Activated CD4-positive, alpha-beta memory T cell treated with anti-CD3 and anti-CD28 coated beads for 36 hours (primary cell): ENCODE results near the gene ITGAE. TPM values are rescaled to one million over a fixed set of nuclear protein-coding genes. Genes with fewer than 3 reads are reported as not detected.
"Not testable (repeated sequence)": the region's sequence is repeated elsewhere in the genome, so short reads cannot be mapped to it uniquely, and the experiment has no call there.

ENCODE experiments used
- CTCF ChIA-PET: fragments of 350-600 bp; sonication (Branson Sonifier 250); formaldehyde crosslinking; loops from one replicate; lab custom pipeline; 2021; ENCODE audit warnings: antibody characterized with exemption, inconsistent platforms; lab: Charles Lee
- POLR2A ChIA-PET: fragments of 350-600 bp; sonication (Branson Sonifier 250); formaldehyde crosslinking; loops from one replicate; lab custom pipeline; 2021; ENCODE audit warnings: antibody characterized with exemption; lab: Charles Lee
- DNase-seq: peaks from one replicate; pipeline ENCODE4 v3.0.0-alpha.2; 2020
- H3K27ac Mint-ChIP-seq: one replicate; pipeline ENCODE4 v1.8.0; 2021; ENCODE audit warnings: mixed read lengths
- H3K27me3 Mint-ChIP-seq: one replicate; pipeline ENCODE4 v1.8.0; 2021; ENCODE audit warnings: mixed read lengths
- H3K36me3 Mint-ChIP-seq: one replicate; pipeline ENCODE4 v1.8.0; 2021; ENCODE audit warnings: mixed read lengths
- H3K4me1 Mint-ChIP-seq: one replicate; pipeline ENCODE4 v1.8.0; 2021; ENCODE audit warnings: low read depth, mixed read lengths
- H3K4me3 Mint-ChIP-seq: one replicate; pipeline ENCODE4 v1.8.0; 2021; ENCODE audit warnings: mild to moderate bottlenecking, mixed read lengths
- H3K9me3 Mint-ChIP-seq: one replicate; pipeline ENCODE4 v1.8.0; 2021; ENCODE audit warnings: mixed read lengths
- intact Hi-C: fragments of 100-400 bp; cut with micrococcal nuclease; formaldehyde crosslinking; loops from one replicate; pipeline ENCODE4 v1.15.1; 2023
- total RNA-seq, 2 experiments: library from RNA; stranded (reverse); gene quantifications; one replicate each; pipeline ENCODE4 v1.2.3, GENCODE V29; 2021

The ITGAE gene
- total RNA-seq, 2 experiments from 2014 or later = 32.8 to 34.4 TPM

DNA sequence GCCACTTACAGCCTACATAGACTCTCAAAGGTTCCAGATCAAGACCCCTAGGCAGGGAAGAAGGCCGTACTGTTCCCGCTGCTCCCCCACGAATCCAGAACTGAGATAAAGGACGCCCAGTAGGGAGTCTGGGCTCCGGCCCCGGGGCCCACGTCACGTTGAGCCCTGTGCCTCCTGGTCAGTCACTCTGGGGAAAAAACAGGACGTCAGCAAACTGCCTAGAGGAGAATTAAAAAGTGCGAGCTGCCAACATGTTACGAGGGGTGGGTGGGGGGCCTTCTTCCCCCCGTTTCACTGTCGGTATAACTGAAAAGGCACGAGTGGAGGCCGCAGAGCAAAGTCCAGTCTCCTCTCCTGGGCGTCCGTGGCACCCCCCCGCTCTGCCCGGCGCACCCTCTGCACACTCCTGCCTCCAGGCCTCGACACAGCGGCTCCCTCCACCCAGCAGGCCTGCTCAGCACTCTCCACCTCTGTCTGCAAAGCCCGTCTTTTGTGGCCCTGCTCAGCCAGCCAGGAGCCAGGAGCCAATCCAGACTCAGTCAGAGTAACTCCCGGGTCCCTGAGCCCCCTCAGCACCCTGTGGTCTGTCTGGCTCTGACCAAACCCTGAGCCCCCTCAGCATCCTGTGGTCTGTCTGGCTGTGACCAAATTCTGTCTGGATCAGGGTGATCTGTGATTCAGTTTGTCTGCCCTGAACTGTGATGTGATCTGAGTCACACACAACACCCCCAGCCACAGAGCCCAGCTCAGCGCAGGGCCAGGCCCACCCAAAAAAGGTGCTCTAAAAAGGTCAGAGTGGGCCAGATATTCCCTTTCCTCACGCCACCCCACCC lies 6.2 kb downstream of the ITGAE start:
- Mint-ChIP-seq H3K27ac (peak overlapping the region; percentile 56), H3K27me3 (no peaks in the 10 kb centered on the region), H3K4me3 (no peak overlapping the region), H3K36me3 (no peaks in the 10 kb centered on the region), H3K9me3 (peaks cover 2% of the 10 kb centered on the region), H3K4me1 (peaks cover 42% of the 10 kb centered on the region)
- DNase-seq = peak; percentile 61
- ChIA-PET POLR2A (no interaction called here), CTCF (interaction anchor here (1.6 to 3.3 kb wide), 2 partner anchors 32 to 57 kb away, joined by 4 to 17 read pairs; no protein-coding TSS in a partner anchor)
- intact Hi-C loops = no loop called here

DNA sequence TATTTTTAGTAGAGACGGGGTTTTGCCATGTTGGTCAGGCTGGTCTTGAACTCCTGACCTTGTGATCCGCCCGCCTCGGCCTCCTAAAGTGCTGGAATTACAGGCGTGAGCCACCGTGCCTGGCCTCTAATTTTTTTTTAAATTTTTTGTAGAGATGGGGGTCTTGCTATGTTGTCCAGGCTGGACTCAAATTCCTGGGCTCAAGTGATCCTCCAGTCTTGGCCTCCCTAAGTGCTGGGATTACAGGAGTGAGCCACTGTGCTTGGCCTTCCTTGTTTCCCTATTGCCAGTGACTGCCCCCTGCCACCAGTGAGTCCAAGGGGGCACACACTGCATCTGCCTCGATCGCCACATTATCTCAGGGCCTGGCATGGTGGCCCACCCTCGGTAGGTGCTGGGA lies 6.8 kb downstream of the ITGAE start:
- H3K27ac Mint-ChIP-seq, H3K36me3 Mint-ChIP-seq, H3K9me3 Mint-ChIP-seq, intact Hi-C loops, H3K4me3 Mint-ChIP-seq, POLR2A ChIA-PET, DNase-seq, H3K27me3 Mint-ChIP-seq: not testable (repeated sequence)
- peaks cover 42% of the 10 kb centered on the region for H3K4me1 Mint-ChIP-seq
- CTCF ChIA-PET = interaction anchor here (3.3 kb wide), 1 partner anchor 56 kb away, joined by 17 read pairs; no protein-coding TSS in a partner anchor

DNA sequence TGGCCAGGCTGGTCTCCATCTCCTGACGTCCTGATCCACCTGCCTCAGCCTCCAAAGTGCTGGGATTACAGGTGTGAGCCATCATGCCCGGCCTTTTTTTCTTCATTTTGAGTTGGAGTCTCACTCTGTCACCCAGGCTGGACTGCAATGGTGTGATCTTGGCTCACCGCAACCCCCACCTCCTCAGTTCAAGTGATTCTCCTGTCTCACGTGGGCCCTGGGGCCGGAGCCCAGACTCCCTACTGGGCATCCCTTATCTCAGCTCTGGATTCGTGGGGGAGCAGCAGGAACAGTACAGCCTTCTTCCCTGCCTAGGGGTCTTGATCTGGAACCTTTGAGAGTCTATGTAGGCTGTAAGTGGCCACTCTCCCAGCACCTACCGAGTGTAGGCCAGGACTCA lies 7.7 kb downstream of the ITGAE start:
- POLR2A ChIA-PET, H3K4me3 Mint-ChIP-seq, H3K9me3 Mint-ChIP-seq, H3K27me3 Mint-ChIP-seq, DNase-seq, H3K27ac Mint-ChIP-seq, CTCF ChIA-PET, H3K36me3 Mint-ChIP-seq, intact Hi-C loops: not testable (repeated sequence)
- H3K4me1 Mint-ChIP-seq = peaks cover 42% of the 10 kb centered on the region

- ChIA-PET POLR2A (no interaction called here), CTCF (interaction anchor here (2.2 to 4.7 kb wide), 2 partner anchors 52 to 55 kb away, joined by 6 to 33 read pairs; no protein-coding TSS in a partner anchor)
- H3K36me3 Mint-ChIP-seq = no peaks in the 10 kb centered on the region
- no peak for DNase-seq
- H3K9me3 Mint-ChIP-seq = peaks cover 2% of the 10 kb centered on the region
- intact Hi-C loops = no loop called here
- peaks cover 45% of the 10 kb centered on the region for H3K4me1 Mint-ChIP-seq
- H3K27ac Mint-ChIP-seq = no peak overlapping the region
- no peaks in the 10 kb centered on the region for H3K27me3 Mint-ChIP-seq
- no peak overlapping the region for H3K4me3 Mint-ChIP-seq
Measured at GRCh38 chr17:3792481-3792880, 8.5 kb downstream of the ITGAE start.

DNA sequence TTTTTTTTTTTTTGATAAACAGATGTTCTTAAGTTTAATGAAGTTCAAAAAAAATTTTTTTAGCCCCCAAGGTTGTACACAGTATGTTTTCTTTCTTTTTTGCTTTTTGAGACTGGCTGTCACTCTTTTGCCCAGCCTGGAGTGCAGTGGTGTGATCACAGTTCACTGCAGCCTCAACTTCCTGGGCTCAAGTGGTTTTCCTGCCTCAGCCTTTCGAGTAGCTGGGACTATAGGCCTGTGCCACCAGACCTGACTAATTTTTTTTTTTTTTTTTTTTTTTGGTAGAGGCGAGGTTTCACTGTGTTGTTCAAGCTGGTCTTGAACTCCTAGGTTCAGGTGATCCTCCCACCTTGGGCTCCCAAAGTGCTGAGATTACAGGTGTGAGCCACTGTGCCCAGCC lies 12.8 kb downstream of the ITGAE start:
- Mint-ChIP-seq H3K27me3 (no peaks in the 10 kb centered on the region), H3K36me3 (no peaks in the 10 kb centered on the region), H3K9me3 (peaks cover 2% of the 10 kb centered on the region), H3K27ac (no peak overlapping the region), H3K4me1 (peaks cover 20% of the 10 kb centered on the region), H3K4me3 (no peak overlapping the region)
- DNase-seq = no peak
- intact Hi-C loops = no loop called here
- POLR2A ChIA-PET = no interaction called here
- CTCF ChIA-PET = interaction anchor here (4.7 kb wide), 1 partner anchor 51 kb away, joined by 33 read pairs; no protein-coding TSS in a partner anchor

DNA sequence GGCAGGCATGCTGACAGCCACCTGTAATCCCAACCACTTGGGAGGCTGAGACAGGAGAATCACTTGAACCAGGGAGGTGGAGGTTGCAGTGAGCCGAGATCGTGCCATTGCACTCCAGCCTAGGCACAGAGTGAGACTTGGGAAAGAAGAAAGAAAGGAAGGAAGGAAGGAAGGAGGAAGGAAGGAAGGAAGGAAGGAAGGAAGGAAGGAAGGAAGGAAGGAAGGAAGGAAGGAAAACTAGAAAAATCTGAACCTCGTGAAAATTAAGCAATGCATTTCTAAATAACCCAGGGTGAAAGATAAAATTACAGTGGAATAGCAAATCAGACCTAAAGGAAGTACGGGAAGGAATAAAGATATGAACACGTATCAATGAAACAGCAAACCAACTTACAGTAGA lies 15.7 kb downstream of the ITGAE start:
- H3K27ac Mint-ChIP-seq, DNase-seq, POLR2A ChIA-PET, H3K36me3 Mint-ChIP-seq, H3K4me3 Mint-ChIP-seq, CTCF ChIA-PET, H3K9me3 Mint-ChIP-seq, H3K27me3 Mint-ChIP-seq, intact Hi-C loops, H3K4me1 Mint-ChIP-seq: not testable (repeated sequence)

DNA sequence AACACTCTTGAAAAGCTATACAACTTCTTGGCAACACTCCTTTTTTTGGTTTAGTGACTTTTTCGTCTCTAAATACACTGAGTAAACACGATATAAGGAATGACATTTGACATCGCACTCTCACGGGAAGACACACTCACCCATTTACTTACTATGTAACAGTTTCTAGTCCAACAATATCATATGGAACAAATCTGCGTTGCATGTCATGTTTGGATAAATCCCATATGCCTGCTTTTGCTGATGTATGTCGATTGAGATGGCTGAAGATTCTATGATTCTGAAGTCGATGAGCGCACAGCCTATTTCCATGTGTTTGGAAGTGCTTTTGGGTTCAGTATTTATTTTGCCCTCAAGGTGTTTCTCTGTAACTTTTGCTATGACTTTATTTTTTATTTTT lies 18.2 kb downstream of the ITGAE start:
- ChIA-PET POLR2A (no interaction called here), CTCF (interaction anchor here (0.6 to 3.9 kb wide), 2 partner anchors 45 to 81 kb away, joined by 3 to 19 read pairs; no protein-coding TSS in a partner anchor)
- Mint-ChIP-seq H3K27me3 (no peaks in the 10 kb centered on the region), H3K9me3 (no peaks in the 10 kb centered on the region), H3K27ac (no peak overlapping the region), H3K4me1 (no peaks in the 10 kb centered on the region), H3K36me3 (no peaks in the 10 kb centered on the region), H3K4me3 (no peak overlapping the region)
- intact Hi-C loops = no loop called here
- DNase-seq = no peak

DNA sequence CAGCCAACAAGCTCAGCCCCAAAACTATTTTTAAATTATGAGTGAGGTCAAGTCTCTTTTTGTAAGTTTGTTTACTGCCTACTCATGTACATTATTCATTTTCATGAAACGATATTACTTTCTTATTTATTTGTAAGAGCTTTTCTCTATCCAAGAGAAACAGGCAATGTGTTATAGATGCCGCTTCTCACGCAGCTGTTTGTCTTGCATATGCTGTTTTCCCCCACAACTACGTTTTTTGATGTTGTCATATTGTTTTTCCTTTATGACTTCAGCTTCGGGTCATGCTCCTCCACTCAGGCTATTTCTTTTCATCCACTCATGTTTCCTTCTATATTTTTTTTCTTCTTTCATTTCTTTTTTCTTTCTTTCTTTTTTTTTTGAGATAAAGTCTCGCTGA lies 20.0 kb downstream of the ITGAE start:
- no peak overlapping the region for H3K4me3 Mint-ChIP-seq

GRCh38 chr17:3777366-3778120 lies 23.4 kb downstream of the ITGAE start:
- DNase-seq = no peak
- ChIA-PET CTCF (no interaction called here), POLR2A (interaction anchor here (0.6 kb wide), 1 partner anchor 39 kb away, joined by 3 read pairs; no protein-coding TSS in a partner anchor)
- intact Hi-C loops = no loop called here
- H3K4me3 Mint-ChIP-seq = no peak overlapping the region
- H3K9me3 Mint-ChIP-seq = no peaks in the 10 kb centered on the region
- H3K4me1 Mint-ChIP-seq = no peaks in the 10 kb centered on the region
- H3K36me3 Mint-ChIP-seq = no peaks in the 10 kb centered on the region
- no peak overlapping the region for H3K27ac Mint-ChIP-seq
- no peaks in the 10 kb centered on the region for H3K27me3 Mint-ChIP-seq

More for the DNA sequence above, 20.0 kb downstream of the ITGAE start:
- Mint-ChIP-seq H3K27ac (no peak overlapping the region), H3K9me3 (no peaks in the 10 kb centered on the region), H3K36me3 (no peaks in the 10 kb centered on the region), H3K27me3 (no peaks in the 10 kb centered on the region), H3K4me1 (no peaks in the 10 kb centered on the region)
- DNase-seq = no peak
- ChIA-PET CTCF (interaction anchor here (0.9 to 3.9 kb wide), 2 partner anchors 43 to 46 kb away, joined by 3 to 19 read pairs; no protein-coding TSS in a partner anchor), POLR2A (no interaction called here)
- intact Hi-C loops = no loop called here

- DNase-seq = no peak
- ChIA-PET POLR2A (no interaction called here), CTCF (interaction anchor here (1.4 to 2.4 kb wide), 2 partner anchors 36 to 140 kb away, joined by 3 to 7 read pairs; no protein-coding TSS in a partner anchor)
- H3K27ac Mint-ChIP-seq = no peak overlapping the region
- H3K27me3 Mint-ChIP-seq = peaks cover 2% of the 10 kb centered on the region
- H3K4me3 Mint-ChIP-seq = no peak overlapping the region
- H3K9me3 Mint-ChIP-seq = no peaks in the 10 kb centered on the region
- intact Hi-C loops = no loop called here
- H3K36me3 Mint-ChIP-seq = no peaks in the 10 kb centered on the region
- H3K4me1 Mint-ChIP-seq = peaks cover 4% of the 10 kb centered on the region
Measured at GRCh38 chr17:3773966-3774365, 27.0 kb downstream of the ITGAE start.

- H3K4me1 Mint-ChIP-seq = peaks cover 4% of the 10 kb centered on the region
- intact Hi-C loops = no loop called here
- ChIA-PET CTCF (interaction anchor here (1.4 to 2.4 kb wide), 2 partner anchors 36 to 141 kb away, joined by 3 to 7 read pairs; no protein-coding TSS in a partner anchor), POLR2A (no interaction called here)
- H3K4me3 Mint-ChIP-seq = no peak overlapping the region
- H3K27me3 Mint-ChIP-seq = peaks cover 2% of the 10 kb centered on the region
- H3K9me3 Mint-ChIP-seq = no peaks in the 10 kb centered on the region
- DNase-seq = no peak
- H3K36me3 Mint-ChIP-seq = no peaks in the 10 kb centered on the region
- no peak overlapping the region for H3K27ac Mint-ChIP-seq
Measured at GRCh38 chr17:3773511-3773910, 27.5 kb downstream of the ITGAE start.

GRCh38 chr17:3772764-3773163 lies 28.2 kb downstream of the ITGAE start:
- CTCF ChIA-PET = interaction anchor here (1.4 to 2.4 kb wide), 2 partner anchors 35 to 141 kb away, joined by 3 to 7 read pairs; no protein-coding TSS in a partner anchor
- no peak for DNase-seq
- intact Hi-C loops = no loop called here
- H3K27me3 Mint-ChIP-seq = peaks cover 2% of the 10 kb centered on the region
- POLR2A ChIA-PET = no interaction called here
- peaks cover 5% of the 10 kb centered on the region for H3K4me1 Mint-ChIP-seq
- no peaks in the 10 kb centered on the region for H3K36me3 Mint-ChIP-seq
- no peak overlapping the region for H3K27ac Mint-ChIP-seq
- H3K4me3 Mint-ChIP-seq = no peak overlapping the region
- no peaks in the 10 kb centered on the region for H3K9me3 Mint-ChIP-seq
